ENCODE results near the gene ABHD12. TPM values are rescaled to one million over a fixed set of nuclear protein-coding genes. Genes with fewer than 3 reads are reported as not detected.
A peak's percentile ranks its signal among the peaks of the same experiment; 100 is the strongest.

The ABHD12 gene
- total RNA-seq, 1 experiment from 2014 or later: 60.1 TPM

DNA sequence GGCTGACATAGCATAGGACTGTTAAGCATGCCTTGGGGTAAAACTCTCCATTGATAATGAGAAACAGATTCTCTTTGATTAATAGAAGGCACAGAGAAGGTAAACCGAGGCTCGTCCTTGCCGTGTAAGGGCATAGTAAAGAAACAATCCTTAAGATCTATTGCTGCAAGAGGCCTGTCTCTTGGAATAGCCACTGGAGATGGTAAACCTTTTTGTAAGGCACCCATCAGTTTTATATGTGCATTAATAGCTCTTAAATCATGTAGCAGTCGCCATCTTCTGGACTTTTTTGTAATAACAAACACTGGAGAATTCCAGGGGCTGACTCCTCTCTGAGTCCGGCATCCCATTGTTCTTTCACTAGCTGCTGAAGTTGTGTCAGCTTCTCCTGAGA lies 8.4 kb upstream of the ABHD12 start:
- H3F3A ChIP-seq (ENCODE audit: insufficient read depth, low read depth): peaks cover 9% of the 10 kb centered on the region; the same call in 1 of the 2 replicates
- intact Hi-C loops (cut with micrococcal nuclease; ENCODE audit: unreplicated experiment): loop anchor here (1.0 to 2.0 kb wide), 7 partner anchors 62 to 406 kb away; no protein-coding TSS in a partner anchor
- no peak overlapping the region for H3K4me3 ChIP-seq
- peaks cover 10% of the 10 kb centered on the region; the same call in 1 of the 2 replicates for H3K9me3 ChIP-seq (ENCODE audit: insufficient read depth, low read depth)
- no TSS peak for BruUV-seq (replicated peaks)
- TF ChIP-seq CTCF (conservative IDR thresholded peaks at IDR 0.05): peak; percentile 65
- TF ChIP-seq EZH2 (IDR thresholded peaks at IDR 0.05; ENCODE audit: low read depth): no peak
- H3K9me2 ChIP-seq (ENCODE audit: insufficient read depth): no peaks in the 10 kb centered on the region
- ChIA-PET CTCF (interaction anchor here (0.5 to 2.4 kb wide), 13 partner anchors 9 to 405 kb away, joined by 3 to 12 read pairs (median 4); partner anchors contain the start of genes APMAP and GINS1), POLR2A (ENCODE audit: unreplicated experiment) (interaction anchor here (0.6 kb wide), 1 partner anchor 35 kb away, joined by 3 read pairs; no protein-coding TSS in a partner anchor)
- H2AFZ ChIP-seq: no peak overlapping the region
- H3K4me1 ChIP-seq (replicated peaks; ENCODE audit: insufficient read depth): peaks cover 25% of the 10 kb centered on the region
- no peak overlapping the region for H3K27ac ChIP-seq
- H3K79me2 ChIP-seq (ENCODE audit: low read depth): no peaks in the 10 kb centered on the region
- peak; percentile 52 to 67 for DNase-seq
- no peaks in the 10 kb centered on the region for H3K27me3 ChIP-seq (ENCODE audit: insufficient read depth, low read depth)
- H3K4me2 ChIP-seq: peak overlapping the region; percentile 51
- no peaks in the 10 kb centered on the region for H3K36me3 ChIP-seq (ENCODE audit: low read depth)
- H4K20me1 ChIP-seq (ENCODE audit: insufficient read depth): no peaks in the 10 kb centered on the region

DNA sequence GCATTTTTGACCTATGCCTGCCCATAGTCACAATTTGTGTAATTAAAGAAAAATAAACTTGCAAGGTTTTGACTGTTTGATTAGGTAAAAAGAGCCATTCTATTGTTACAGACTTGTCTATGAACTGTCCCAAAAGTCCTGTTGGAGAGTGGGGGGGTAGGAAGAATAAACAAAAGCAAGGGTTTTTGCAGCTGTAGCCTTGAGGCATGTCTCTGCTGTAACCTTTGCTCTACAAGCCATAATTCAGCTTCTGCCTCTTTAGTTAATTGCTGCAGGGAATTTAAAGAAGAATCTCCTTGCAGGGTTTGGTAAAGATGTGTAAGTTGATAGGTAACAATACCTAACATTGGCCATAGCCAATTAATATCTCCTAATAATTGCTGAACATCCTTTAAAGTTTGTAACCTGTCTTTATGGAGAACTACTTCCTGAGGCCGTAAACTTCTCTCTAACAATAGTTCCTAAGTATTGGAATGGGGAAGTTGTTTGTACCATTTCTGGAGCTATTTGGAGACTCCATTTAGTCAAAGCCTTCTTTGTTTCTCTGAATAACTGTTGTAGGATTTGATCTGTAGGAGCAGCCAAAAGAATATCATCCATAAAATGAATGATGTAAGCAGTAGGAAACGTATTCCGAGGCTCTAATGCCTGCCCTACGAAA lies 7.9 kb upstream of the ABHD12 start:
- H3K79me2 ChIP-seq (ENCODE audit: low read depth): no peaks in the 10 kb centered on the region
- no TSS peak for BruUV-seq (replicated peaks)
- peak overlapping the region; percentile 51 for H3K4me2 ChIP-seq
- no peaks in the 10 kb centered on the region for H3K27me3 ChIP-seq (ENCODE audit: insufficient read depth, low read depth)
- no peak overlapping the region for H3K27ac ChIP-seq
- H3K9me2 ChIP-seq (ENCODE audit: insufficient read depth): no peaks in the 10 kb centered on the region
- intact Hi-C loops (cut with micrococcal nuclease; ENCODE audit: unreplicated experiment): loop anchor here (1.0 to 2.0 kb wide), 7 partner anchors 62 to 405 kb away; no protein-coding TSS in a partner anchor
- no peak overlapping the region for H2AFZ ChIP-seq
- H3K4me3 ChIP-seq: no peak overlapping the region
- ChIA-PET CTCF (interaction anchor here (0.5 to 2.4 kb wide), 12 partner anchors 9 to 690 kb away, joined by 3 to 12 read pairs (median 4); partner anchors contain the start of genes APMAP and GINS1), POLR2A (ENCODE audit: unreplicated experiment) (interaction anchor here (0.6 to 0.8 kb wide), 3 partner anchors 10 to 172 kb away, joined by 3 to 6 read pairs (median 3); no protein-coding TSS in a partner anchor)
- peaks cover 9% of the 10 kb centered on the region; the same call in 1 of the 2 replicates for H3F3A ChIP-seq (ENCODE audit: insufficient read depth, low read depth)
- H4K20me1 ChIP-seq (ENCODE audit: insufficient read depth): no peaks in the 10 kb centered on the region
- peaks cover 10% of the 10 kb centered on the region; the same call in 1 of the 2 replicates for H3K9me3 ChIP-seq (ENCODE audit: insufficient read depth, low read depth)
- peaks cover 25% of the 10 kb centered on the region for H3K4me1 ChIP-seq (replicated peaks; ENCODE audit: insufficient read depth)
- no peaks in the 10 kb centered on the region for H3K36me3 ChIP-seq (ENCODE audit: low read depth)
- TF ChIP-seq CTCF (conservative IDR thresholded peaks at IDR 0.05) (no peak), EZH2 (IDR thresholded peaks at IDR 0.05; ENCODE audit: low read depth) (no peak)
- peak in 1 of 2 experiments; percentile 37 for DNase-seq

DNA sequence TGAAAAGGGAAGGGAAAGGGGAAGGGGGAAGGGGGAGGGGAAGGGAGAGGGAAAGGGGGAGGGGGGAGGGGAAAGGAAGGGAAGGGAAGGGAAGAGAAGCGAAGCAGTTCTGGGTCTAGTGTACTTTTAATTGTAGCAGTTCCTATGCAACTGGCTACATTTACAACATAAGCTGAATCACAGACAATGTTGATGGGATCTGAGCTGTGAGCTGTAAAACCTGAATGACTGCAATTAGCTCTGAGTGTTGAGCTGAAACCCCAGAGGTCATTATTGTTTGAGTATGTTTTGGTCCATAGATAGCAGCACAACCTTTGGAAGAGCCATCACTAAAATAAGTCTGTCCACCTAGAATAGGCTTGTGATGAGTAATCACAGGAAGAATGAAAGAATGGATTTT lies 7.2 kb upstream of the ABHD12 start:
- TF ChIP-seq EZH2 (IDR thresholded peaks at IDR 0.05; ENCODE audit: low read depth): no peak
- TF ChIP-seq CTCF (conservative IDR thresholded peaks at IDR 0.05): no peak
- H2AFZ ChIP-seq: no peak overlapping the region
- peaks cover 9% of the 10 kb centered on the region; the same call in 1 of the 2 replicates for H3F3A ChIP-seq (ENCODE audit: insufficient read depth, low read depth)
- no TSS peak for BruUV-seq (replicated peaks)
- no peaks in the 10 kb centered on the region for H3K9me2 ChIP-seq (ENCODE audit: insufficient read depth)
- peaks cover 25% of the 10 kb centered on the region for H3K4me1 ChIP-seq (replicated peaks; ENCODE audit: insufficient read depth)
- POLR2A ChIA-PET (ENCODE audit: unreplicated experiment): interaction anchor here (0.7 to 0.8 kb wide), 4 partner anchors 10 to 979 kb away, joined by 3 to 6 read pairs (median 4); no protein-coding TSS in a partner anchor
- intact Hi-C loops (cut with micrococcal nuclease; ENCODE audit: unreplicated experiment): loop anchor here (2.0 kb wide), 3 partner anchors 61 to 333 kb away; no protein-coding TSS in a partner anchor
- no peaks in the 10 kb centered on the region for H3K79me2 ChIP-seq (ENCODE audit: low read depth)
- CTCF ChIA-PET: interaction anchor here (0.7 to 2.4 kb wide), 3 partner anchors 87 to 143 kb away, joined by 4 to 12 read pairs (median 11); no protein-coding TSS in a partner anchor
- H3K27ac ChIP-seq: peak overlapping the region; percentile 34; the same call in 1 of the 2 replicates
- DNase-seq: peak in 1 of 2 experiments; percentile 84
- H3K27me3 ChIP-seq (ENCODE audit: insufficient read depth, low read depth): no peaks in the 10 kb centered on the region
- H3K9me3 ChIP-seq (ENCODE audit: insufficient read depth, low read depth): peaks cover 10% of the 10 kb centered on the region; the same call in 1 of the 2 replicates
- no peaks in the 10 kb centered on the region for H4K20me1 ChIP-seq (ENCODE audit: insufficient read depth)
- peak overlapping the region; percentile 51 for H3K4me2 ChIP-seq
- H3K36me3 ChIP-seq (ENCODE audit: low read depth): no peaks in the 10 kb centered on the region
- H3K4me3 ChIP-seq: no peak overlapping the region

All from PC-9 (cell line).